ENCODE results near the gene NNMT.

Gene NNMT

GRCh38 chr11:114295676-114296604 is at the start of gene NNMT:
TSS of gene NNMT (plus strand) at chr11:114296399. CDS start at chr11:114296557, 158 bp downstream.
- no peak for DNase-seq (ENCODE audit: low read depth in 3 of 3)

DNA sequence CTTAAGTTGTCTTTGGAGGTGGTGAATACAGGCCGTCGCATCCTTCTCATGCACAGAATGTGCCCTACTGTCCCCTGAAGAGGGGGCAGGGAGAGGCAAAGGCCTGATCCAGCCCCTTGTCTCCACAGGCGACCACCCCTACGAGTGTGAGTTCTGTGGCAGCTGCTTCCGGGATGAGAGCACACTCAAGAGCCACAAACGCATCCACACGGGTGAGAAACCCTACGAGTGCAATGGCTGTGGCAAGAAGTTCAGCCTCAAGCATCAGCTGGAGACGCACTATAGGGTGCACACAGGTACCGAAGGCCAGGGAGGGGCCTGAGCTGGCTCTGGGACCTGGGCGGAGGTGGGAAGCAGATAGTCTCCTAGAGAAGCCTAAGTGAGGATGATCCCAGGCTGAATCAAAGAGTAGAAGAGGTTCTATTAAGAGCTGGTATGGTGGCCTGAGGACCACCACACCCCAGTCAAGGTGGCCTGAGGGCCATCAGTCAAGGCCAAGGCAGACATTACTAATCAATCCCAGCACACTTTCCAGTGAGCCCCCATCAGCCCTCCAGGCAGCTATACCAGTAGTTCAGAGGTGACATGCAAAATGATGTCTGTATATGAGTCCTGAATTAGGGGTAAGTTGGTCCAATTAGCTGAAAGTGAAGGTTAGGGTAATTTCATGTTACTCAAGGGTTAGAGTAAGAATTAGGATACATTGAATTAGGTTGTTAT is 49.0 kb upstream of the NNMT start:
- DNase-seq (ENCODE audit: low read depth in 3 of 3): no peak

DNA sequence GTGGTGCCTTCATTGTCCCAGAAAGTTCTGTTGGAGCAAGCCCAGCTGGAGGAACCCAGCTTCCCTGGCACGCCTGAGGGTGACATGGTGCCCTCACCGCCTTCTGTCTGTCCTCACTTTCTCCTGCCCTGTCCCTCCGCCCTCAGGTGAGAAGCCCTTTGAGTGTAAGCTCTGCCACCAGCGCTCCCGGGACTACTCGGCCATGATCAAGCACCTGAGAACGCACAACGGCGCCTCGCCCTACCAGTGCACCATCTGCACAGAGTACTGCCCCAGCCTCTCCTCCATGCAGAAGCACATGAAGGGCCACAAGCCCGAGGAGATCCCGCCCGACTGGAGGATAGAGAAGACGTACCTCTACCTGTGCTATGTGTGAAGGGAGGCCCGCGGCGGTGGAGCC is 46.0 kb upstream of the NNMT start:
- no peak for DNase-seq (ENCODE audit: low read depth in 3 of 3)

GRCh38 chr11:114250993-114251814 is 45.0 kb upstream of the NNMT start:
- DNase-seq (ENCODE audit: low read depth in 3 of 3): no peak

GRCh38 chr11:114251815-114252337 is 44.3 kb upstream of the NNMT start:
- DNase-seq (ENCODE audit: low read depth in 3 of 3): no peak

GRCh38 chr11:114252767-114253166 is 43.4 kb upstream of the NNMT start:
- DNase-seq (ENCODE audit: low read depth in 3 of 3): no peak

GRCh38 chr11:114253771-114254170 is 42.4 kb upstream of the NNMT start:
- DNase-seq (ENCODE audit: low read depth in 3 of 3): no peak

DNA sequence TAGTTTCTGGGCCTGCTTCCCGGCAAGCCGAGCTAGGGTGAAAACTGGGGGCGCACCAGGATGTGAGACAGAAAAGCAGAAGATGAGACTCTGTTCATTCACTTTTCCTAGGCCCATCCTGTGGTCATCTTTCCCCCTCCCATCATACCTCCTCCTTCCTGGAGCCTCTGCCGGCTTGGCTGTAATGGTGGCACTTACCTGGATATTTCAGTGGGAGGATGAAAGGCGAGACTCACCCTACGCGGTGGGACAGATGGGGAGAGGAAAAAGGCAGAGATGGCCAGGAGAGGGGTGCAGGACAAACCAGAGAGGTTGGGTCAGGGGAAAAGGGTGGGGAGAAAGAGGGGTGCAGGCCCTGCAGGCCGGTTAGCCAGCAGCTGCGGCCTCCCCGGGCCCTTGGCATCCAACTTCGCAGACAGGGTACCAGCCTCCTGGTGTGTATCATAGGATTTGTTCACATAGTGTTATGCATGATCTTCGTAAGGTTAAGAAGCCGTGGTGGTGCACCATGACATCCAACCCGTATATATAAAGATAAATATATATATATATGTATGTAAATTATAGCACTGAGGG is 41.5 kb upstream of the NNMT start:
- no peak for DNase-seq (ENCODE audit: low read depth in 3 of 3)

- no peak for DNase-seq (ENCODE audit: low read depth in 3 of 3)
Observed at GRCh38 chr11:114255289-114255688, 40.9 kb upstream of the NNMT start.

DNA sequence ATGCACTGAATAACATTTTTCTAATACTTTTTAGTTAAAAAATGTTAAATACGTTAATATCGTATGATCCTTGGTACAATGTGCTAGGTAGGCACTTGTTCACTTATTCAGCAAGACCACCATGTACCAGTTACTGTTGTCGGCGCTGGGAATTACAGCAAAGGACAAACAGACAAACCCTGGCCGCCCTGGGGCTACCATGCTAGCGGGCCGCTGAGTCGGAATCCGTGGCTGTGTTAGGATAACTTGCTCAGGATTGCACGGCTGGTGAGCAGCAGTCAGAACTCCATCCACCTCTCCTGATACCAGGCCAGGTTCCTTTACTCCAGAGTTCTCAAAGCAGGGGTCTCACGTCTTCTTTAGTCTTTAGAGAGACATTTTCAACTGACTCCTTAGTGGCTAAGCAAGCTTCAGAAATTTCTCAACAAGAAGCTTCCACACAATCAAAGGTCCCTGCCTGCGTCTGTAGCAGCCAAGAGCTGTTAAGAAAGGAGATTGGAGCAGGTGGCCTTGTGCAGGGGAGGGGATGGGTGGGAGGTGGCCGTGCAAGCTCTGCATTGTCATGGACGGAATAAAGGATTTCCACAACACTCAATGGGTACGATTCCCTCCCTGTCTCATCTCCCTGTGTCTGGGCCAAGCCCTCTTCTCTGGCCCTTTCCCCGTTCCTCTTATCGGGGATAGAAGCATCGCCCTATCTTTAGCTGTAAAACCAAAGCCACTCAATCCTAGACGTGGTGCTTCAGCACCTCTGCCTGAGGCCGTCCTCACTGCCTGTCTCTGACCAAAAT is 39.8 kb upstream of the NNMT start:
- no peak for DNase-seq (ENCODE audit: low read depth in 3 of 3)

GRCh38 chr11:114256967-114257286 is 39.3 kb upstream of the NNMT start:
- DNase-seq (ENCODE audit: low read depth in 3 of 3): no peak

DNA sequence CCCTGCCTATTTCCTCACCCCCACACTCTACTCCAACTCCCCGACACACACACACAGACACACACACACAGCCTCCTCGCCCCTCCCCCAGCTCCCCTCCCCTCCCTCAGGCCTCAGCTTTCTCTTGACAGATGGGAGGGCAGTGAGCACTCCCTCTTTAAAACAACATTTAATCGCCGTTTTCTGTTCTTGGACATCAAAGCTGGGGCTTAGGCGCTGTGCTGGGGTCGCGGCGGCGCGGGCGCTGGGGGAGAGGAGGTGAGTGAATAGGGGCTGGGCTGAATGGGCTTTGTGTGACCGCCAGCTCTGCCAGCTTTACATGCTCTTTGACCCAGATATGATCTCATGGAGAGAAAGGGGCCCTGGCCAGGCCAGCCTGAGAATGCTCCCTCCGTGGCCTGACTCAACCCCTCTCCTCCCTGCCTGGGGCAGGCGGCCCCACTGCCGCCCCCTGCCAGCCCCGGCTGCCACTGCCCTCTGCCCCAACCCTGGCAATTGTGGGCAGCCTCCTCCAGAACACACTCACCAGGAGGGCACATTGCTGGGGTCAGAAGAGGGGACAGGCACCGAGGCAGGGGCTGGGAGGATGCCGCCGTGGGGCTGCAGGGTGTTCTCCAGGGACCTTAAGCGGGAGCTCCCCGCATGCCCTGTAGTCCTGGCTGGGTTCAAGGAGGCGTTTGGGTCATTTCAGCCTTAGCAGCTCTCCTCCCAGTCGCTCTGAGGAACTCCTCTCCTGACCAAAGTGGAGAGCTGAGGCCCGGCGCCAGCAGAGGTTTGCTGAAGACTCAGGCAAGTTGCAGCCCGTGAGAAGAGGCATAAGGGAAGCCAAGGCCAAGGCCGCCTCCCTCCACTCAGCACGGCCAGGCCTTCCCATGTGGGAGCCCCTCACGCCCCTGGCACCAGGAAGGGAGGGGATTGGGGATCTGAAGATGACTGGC is 38.3 kb upstream of the NNMT start:
- no peak for DNase-seq (ENCODE audit: low read depth in 3 of 3)

DNA sequence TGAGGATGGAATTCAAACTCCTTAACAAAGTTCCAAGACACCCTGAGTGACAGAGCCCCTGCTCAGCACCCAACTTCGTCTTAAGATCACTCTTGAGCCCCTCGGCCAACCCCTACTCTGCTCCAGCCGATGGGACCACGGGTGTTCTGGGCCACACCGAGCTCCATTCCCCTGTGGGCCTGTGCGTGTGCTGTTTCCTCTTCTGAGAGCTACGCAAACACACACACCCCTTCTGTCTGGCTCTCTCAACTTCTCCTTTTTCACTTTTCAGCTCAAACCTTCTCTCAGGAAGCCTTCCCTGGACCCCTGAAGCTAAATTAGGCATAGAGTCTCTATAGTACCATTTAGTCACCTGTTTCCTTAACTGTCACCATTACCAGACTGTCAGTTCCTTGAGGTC is 37.5 kb upstream of the NNMT start:
- DNase-seq (ENCODE audit: low read depth in 3 of 3): no peak

GRCh38 chr11:114259124-114259526 is 37.1 kb upstream of the NNMT start:
- DNase-seq (ENCODE audit: low read depth in 3 of 3): no peak

DNA sequence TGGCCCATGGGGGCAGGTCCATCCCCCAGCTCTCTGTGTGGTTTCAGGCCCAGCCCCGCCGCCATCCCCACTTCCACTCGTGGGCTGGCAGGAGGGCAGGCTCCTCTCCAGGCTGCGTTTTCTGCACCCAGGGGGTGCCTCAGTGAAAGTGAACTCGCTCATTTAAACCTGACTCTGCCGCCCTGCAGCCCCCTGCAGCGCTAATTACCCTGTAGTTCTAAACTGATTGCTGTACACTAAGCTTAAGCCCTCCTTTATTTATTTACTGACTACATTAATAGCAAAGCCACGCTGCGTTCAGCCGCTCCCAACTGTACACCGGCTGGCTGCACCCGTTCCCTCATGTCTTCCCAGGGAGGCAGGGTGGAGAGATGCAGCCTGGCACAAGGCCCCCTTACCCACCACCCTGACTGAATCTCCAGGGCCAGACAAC is 36.6 kb upstream of the NNMT start:
- no peak for DNase-seq (ENCODE audit: low read depth in 3 of 3)

GRCh38 chr11:114260077-114260476 is 36.1 kb upstream of the NNMT start:
- DNase-seq (ENCODE audit: low read depth in 3 of 3): no peak

- no peak for DNase-seq (ENCODE audit: low read depth in 3 of 3)
Observed at GRCh38 chr11:114260483-114260882, 35.7 kb upstream of the NNMT start.

DNA sequence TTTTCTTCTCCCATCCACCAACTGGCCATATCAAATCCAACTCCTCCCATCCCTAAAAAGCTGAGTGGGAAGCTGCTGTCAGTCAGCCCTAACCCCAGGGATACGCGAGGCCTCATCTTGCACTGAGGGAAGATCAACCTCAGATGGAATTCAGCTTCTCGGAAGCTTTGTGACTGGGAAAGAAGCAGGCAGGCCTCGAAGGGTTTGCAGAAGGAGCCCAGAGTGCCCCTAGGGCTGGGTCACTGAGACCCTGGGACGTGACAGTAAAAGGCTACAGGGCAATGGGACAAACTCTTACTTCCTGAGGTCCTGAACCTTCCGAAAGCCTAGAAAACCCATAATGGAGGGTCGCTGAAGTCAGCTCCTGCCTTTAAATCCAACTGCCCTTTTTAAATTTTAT is 34.4 kb upstream of the NNMT start:
- DNase-seq (ENCODE audit: low read depth in 3 of 3): no peak

DNA sequence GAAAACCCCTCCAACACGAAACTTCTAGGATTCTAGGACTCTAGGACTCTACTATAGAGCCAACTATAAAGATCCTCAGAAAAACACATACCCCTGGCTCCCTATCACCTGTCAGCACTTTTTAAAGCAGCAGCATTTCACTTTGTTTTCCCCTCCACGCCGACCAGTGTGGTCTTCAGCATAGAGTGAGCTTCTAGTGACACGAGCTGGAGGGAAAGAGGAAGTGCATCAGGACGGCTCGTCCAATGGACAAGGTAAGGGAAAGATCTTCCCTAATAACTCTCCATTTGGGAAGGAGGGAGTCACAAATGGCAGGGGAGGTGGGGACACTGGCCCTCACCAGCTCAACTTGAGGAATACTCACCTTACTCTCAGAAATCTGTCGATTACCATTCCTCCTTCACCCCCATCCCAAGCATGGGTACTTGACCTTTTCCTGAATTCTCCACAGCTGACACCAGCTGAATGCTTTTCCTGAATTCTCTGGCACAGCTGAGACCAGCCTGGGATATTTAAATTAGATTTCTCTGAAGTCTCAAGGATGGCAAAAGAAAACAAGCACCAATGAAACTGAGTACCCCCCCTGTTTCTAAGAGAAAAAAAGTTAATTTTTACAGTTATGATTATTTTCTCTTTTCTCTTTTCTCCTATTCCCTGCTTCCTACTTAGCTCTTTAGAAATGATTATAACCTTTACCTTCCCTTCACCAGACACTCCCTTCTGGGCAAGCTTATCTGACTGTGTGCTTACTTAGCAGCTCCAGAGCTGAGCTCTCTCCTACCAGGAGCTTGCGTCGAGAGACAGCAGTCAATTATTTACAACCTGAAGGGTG is 33.3 kb upstream of the NNMT start:
- no peak for DNase-seq (ENCODE audit: low read depth in 3 of 3)
